ENCODE results near the gene RASGRP4. TPM values are rescaled to one million over a fixed set of nuclear protein-coding genes. Genes with fewer than 3 reads are reported as not detected.
"Not testable (repeated sequence)": the region's sequence is repeated elsewhere in the genome, so short reads cannot be mapped to it uniquely, and the experiment has no call there.

Gene RASGRP4, protein sequence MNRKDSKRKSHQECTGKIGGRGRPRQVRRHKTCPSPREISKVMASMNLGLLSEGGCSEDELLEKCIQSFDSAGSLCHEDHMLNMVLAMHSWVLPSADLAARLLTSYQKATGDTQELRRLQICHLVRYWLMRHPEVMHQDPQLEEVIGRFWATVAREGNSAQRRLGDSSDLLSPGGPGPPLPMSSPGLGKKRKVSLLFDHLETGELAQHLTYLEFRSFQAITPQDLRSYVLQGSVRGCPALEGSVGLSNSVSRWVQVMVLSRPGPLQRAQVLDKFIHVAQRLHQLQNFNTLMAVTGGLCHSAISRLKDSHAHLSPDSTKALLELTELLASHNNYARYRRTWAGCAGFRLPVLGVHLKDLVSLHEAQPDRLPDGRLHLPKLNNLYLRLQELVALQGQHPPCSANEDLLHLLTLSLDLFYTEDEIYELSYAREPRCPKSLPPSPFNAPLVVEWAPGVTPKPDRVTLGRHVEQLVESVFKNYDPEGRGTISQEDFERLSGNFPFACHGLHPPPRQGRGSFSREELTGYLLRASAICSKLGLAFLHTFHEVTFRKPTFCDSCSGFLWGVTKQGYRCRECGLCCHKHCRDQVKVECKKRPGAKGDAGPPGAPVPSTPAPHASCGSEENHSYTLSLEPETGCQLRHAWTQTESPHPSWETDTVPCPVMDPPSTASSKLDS
- total RNA-seq (10 to 100 TPM in 1 of 2 donors, 1 to 10 TPM in 1; 5.3 to 23.8 TPM), polyA plus RNA-seq (ENCODE audit: insufficient read length in 6 of 6) (1 to 10 TPM; 2.0 to 3.2 (median 2.6) TPM)
- long read RNA-seq, donor 1, result 0 reads
- long read RNA-seq, donor 2, result 0 reads
- long read RNA-seq, donor 3, result 0 reads
- long read RNA-seq, donor 4, partial matches to known transcripts, result 0 of 1 reads
- long read RNA-seq, donor 4, other reads (novel, unspliced or antisense), result 1 of 1 reads
- long read RNA-seq, donor 5, partial matches to known transcripts, result 9 of 9 reads
- long read RNA-seq, donor 5, other reads (novel, unspliced or antisense), result 0 of 9 reads
- long read RNA-seq, donor 6, partial matches to known transcripts, result 6 of 6 reads
- long read RNA-seq, donor 6, other reads (novel, unspliced or antisense), result 0 of 6 reads
- long read RNA-seq, donor 7, result 0 reads
- long read RNA-seq, donor 8, partial matches to known transcripts, result 6 of 19 reads
- long read RNA-seq, donor 8, other reads (novel, unspliced or antisense), result 13 of 19 reads
- long read RNA-seq, donor 9, result 0 reads
- long read RNA-seq, donor 10, partial matches to known transcripts, result 1 of 1 reads
- long read RNA-seq, donor 10, other reads (novel, unspliced or antisense), result 0 of 1 reads
- long read RNA-seq, donor 11, result 0 reads
- long read RNA-seq, donor 12, result 0 reads

- H3K4me3 ChIP-seq, result peak within 1 kb of the TSS in 1 of 2 donors; percentile 53
- ATAC-seq (peak; percentile 78), DNase-seq (peak in 3 of 4 donors; percentile 14 to 89 (median 57))
- peaks cover 0 to 23% of the 10 kb centered on the region in 2 donors for H3K27me3 ChIP-seq
- peaks cover 0 to 18% of the 10 kb centered on the region in 2 donors for H3K4me1 ChIP-seq
- TF ChIP-seq, protein P1, sequence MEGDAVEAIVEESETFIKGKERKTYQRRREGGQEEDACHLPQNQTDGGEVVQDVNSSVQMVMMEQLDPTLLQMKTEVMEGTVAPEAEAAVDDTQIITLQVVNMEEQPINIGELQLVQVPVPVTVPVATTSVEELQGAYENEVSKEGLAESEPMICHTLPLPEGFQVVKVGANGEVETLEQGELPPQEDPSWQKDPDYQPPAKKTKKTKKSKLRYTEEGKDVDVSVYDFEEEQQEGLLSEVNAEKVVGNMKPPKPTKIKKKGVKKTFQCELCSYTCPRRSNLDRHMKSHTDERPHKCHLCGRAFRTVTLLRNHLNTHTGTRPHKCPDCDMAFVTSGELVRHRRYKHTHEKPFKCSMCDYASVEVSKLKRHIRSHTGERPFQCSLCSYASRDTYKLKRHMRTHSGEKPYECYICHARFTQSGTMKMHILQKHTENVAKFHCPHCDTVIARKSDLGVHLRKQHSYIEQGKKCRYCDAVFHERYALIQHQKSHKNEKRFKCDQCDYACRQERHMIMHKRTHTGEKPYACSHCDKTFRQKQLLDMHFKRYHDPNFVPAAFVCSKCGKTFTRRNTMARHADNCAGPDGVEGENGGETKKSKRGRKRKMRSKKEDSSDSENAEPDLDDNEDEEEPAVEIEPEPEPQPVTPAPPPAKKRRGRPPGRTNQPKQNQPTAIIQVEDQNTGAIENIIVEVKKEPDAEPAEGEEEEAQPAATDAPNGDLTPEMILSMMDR (IDR thresholded peaks at IDR 0.05), result no peak
- H3K27ac ChIP-seq, result peak within 1 kb of the TSS in 1 of 2 donors; percentile 77
- intact Hi-C loops (cut with DNase I), result no loop called here
- peaks cover 0 to 12% of the 10 kb centered on the region in 2 donors for H3K36me3 ChIP-seq
- no peaks in the 10 kb centered on the region for H3K9me3 ChIP-seq
Measured at GRCh38 chr19:38425810-38426466, at the start of gene RASGRP4. Gene RASGRP4 (minus strand): TSS chr19:38426219. CDS start chr19:38426091, 128 bp downstream.

DNA sequence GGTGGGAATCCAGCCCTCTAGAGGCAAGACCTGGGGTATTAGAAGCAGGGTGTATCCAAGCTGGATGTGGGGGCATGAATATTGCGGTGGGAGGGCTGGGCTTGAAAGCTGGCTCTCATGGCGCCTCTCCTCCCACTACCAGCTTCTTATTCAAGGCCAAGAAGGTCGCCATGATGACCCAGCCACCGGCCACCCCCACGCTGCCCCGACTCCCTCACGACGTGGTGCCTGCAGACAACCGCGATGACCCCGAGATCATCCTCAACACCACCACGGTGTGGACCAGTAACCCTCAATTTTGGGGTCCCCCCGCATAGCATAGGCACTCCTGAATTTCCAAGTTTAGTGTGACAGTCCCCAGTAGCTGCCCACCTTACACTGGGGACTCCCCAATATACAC, 49.2 kb upstream of the RASGRP4 start:
- intact Hi-C loops (cut with DNase I), result no loop called here
- Histone ChIP-seq H3K36me3 (no peaks in the 10 kb centered on the region), H3K4me1 (no peaks in the 10 kb centered on the region), H3K4me3 (no peak overlapping the region), H3K27ac (no peak overlapping the region), H3K27me3 (peaks cover 0 to 40% of the 10 kb centered on the region in 2 donors), H3K9me3 (no peaks in the 10 kb centered on the region)
- TF ChIP-seq, protein P1 (IDR thresholded peaks at IDR 0.05), result no peak
- ATAC-seq (no peak), DNase-seq (no peak)

DNA sequence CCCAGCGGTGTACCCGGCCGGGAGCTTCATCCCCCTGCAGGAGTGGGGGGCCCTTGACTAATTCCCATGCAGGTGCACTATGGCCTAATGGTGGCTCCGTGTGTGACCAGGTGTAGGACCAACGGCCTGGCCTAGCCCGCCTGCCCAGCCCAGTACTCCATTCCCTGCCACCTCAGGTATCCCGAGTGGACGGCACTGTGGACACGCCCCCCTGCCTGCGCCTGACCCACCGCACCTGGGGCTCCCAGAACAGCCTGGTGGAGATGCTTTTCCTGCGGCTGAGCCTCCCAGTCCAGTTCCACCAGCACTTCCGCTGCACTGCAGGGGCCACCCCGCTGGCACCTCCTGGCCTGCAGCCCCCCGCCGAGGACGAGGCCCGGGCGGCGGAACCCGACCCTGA, 47.2 kb upstream of the RASGRP4 start:
- peaks cover 0 to 54% of the 10 kb centered on the region in 2 donors for H3K27me3 ChIP-seq
- no peaks in the 10 kb centered on the region for H3K9me3 ChIP-seq
- H3K4me3 ChIP-seq, result no peak overlapping the region
- TF ChIP-seq, protein P1 (IDR thresholded peaks at IDR 0.05), result no peak
- intact Hi-C loops (cut with DNase I), result no loop called here
- DNase-seq (peak in 1 of 4 donors; percentile 69), ATAC-seq (no peak)
- no peaks in the 10 kb centered on the region for H3K4me1 ChIP-seq
- no peaks in the 10 kb centered on the region for H3K36me3 ChIP-seq
- H3K27ac ChIP-seq, result no peak overlapping the region

GRCh38 chr19:38472725-38473124, 46.7 kb upstream of the RASGRP4 start:
- peaks cover 0 to 51% of the 10 kb centered on the region in 2 donors for H3K27me3 ChIP-seq
- intact Hi-C loops (cut with DNase I), result not testable (repeated sequence)

More at GRCh38 chr19:38472725-38473124, 46.7 kb upstream of the RASGRP4 start:
- H3K4me3 ChIP-seq, H3K27ac ChIP-seq, H3K4me1 ChIP-seq, H3K36me3 ChIP-seq, ATAC-seq, H3K9me3 ChIP-seq, DNase-seq: not testable (repeated sequence)

Data from left lung (tissue), 14 donors.